ENCODE measurements around the gene GALNT18.

GALNT18 gene

DNA sequence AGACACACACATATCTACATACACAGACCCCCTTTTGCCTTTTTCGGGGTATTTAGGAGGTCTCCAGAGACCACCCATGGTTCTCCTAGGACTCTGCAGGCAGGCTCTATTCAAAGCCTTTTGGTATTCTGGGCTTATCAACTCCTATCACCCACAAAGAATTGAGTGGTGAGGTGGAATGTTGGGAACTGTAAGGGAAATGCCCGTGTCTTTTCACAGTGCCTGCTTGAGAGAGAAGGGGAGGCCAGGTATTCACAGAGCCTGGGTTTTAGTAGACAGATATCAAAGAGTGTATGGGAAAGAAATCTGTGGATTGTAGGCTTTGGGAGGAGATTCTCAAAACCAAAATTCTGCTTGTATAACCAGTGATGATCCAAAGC lies 224.8 kb downstream of the GALNT18 start:
- TF ChIP-seq, protein P1, sequence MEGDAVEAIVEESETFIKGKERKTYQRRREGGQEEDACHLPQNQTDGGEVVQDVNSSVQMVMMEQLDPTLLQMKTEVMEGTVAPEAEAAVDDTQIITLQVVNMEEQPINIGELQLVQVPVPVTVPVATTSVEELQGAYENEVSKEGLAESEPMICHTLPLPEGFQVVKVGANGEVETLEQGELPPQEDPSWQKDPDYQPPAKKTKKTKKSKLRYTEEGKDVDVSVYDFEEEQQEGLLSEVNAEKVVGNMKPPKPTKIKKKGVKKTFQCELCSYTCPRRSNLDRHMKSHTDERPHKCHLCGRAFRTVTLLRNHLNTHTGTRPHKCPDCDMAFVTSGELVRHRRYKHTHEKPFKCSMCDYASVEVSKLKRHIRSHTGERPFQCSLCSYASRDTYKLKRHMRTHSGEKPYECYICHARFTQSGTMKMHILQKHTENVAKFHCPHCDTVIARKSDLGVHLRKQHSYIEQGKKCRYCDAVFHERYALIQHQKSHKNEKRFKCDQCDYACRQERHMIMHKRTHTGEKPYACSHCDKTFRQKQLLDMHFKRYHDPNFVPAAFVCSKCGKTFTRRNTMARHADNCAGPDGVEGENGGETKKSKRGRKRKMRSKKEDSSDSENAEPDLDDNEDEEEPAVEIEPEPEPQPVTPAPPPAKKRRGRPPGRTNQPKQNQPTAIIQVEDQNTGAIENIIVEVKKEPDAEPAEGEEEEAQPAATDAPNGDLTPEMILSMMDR (conservative IDR thresholded peaks at IDR 0.05; ENCODE audit: low read depth, low read length): no peak
- H3K36me3 ChIP-seq (ENCODE audit: insufficient read depth): no peaks in the 10 kb centered on the region
- no peaks in the 10 kb centered on the region for H3K4me1 ChIP-seq (ENCODE audit: low read depth, poor library complexity, severe bottlenecking)
- no peak overlapping the region for H2AFZ ChIP-seq (ENCODE audit: low read depth)
- no peaks in the 10 kb centered on the region for H3K79me2 ChIP-seq (ENCODE audit: insufficient read depth, low read depth)
- no peaks in the 10 kb centered on the region for H3K27me3 ChIP-seq (ENCODE audit: insufficient read depth, low read depth)
- no peak overlapping the region for H3K4me3 ChIP-seq (IDR thresholded peaks at IDR 0.05; ENCODE audit: insufficient read depth, low read depth, low read length)
- no peak overlapping the region for H3K4me2 ChIP-seq
- no peaks in the 10 kb centered on the region for H4K20me1 ChIP-seq (ENCODE audit: insufficient read depth)
- no peak overlapping the region for H3K27ac ChIP-seq
- no peak overlapping the region for H3K9ac ChIP-seq

DNA sequence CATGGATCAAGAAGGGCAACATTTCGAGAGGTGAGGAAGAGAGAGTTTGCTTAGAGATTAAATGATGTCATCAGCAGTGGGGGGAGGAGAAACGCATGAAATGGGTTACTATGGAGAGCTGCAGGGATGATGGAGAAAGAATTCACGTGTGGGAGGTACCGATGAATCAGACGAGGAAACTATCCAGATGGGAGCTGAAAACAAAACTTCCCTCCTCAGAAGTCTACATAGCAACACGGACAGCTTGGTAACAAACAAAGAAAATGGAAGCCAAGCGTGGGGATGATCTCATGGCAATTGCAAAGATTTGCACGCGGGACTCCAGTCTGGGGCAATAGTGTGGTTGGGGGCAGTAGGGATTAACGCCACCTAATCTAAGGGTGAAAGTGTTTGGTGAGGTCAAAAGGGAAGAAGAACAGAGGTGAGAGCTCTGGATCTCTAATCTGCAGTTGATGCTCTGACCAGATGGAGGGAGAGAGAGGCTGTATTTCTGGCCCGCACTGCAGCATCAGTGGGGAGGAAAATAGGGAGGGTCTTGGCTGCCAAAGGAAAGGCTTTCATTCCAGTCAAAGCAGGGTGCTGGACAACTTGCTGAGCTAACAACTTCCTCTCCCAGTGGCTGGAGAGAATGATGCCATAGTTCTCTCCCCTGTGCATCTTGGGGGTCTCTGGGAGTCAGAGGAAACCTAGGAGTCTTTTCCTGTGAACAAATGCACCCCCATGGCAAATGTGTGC lies 225.3 kb downstream of the GALNT18 start:
- TF ChIP-seq, protein P1 (conservative IDR thresholded peaks at IDR 0.05; ENCODE audit: low read depth, low read length): no peak
- H3K27me3 ChIP-seq (ENCODE audit: insufficient read depth, low read depth): no peaks in the 10 kb centered on the region
- no peak overlapping the region for H3K4me3 ChIP-seq (IDR thresholded peaks at IDR 0.05; ENCODE audit: insufficient read depth, low read depth, low read length)
- no peaks in the 10 kb centered on the region for H3K36me3 ChIP-seq (ENCODE audit: insufficient read depth)
- H3K79me2 ChIP-seq (ENCODE audit: insufficient read depth, low read depth): no peaks in the 10 kb centered on the region
- no peak overlapping the region for H2AFZ ChIP-seq (ENCODE audit: low read depth)
- H3K9ac ChIP-seq: no peak overlapping the region
- H3K4me1 ChIP-seq (ENCODE audit: low read depth, poor library complexity, severe bottlenecking): no peaks in the 10 kb centered on the region
- H3K4me2 ChIP-seq: no peak overlapping the region
- H3K27ac ChIP-seq: no peak overlapping the region
- H4K20me1 ChIP-seq (ENCODE audit: insufficient read depth): no peaks in the 10 kb centered on the region

DNA sequence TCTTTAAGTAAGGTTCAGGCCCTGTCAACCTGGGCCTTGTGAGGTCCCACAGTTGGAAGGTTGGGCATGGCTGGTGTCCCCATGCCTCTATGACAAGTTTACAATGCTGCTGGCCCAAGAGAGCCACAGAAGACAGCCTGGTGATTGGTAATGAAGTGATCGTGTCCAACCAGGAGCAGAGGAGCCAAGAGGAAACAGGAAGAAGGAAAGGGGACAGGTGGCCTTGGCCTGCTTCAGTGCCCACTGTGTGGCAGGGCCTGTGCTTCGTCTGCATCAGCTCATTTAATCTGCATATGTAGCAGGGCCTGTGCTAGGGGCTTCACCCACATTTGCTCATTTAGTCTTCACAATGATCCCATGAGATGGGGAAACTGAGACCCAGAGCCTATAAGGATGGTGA lies 226.7 kb downstream of the GALNT18 start:
- Histone ChIP-seq H2AFZ (ENCODE audit: low read depth) (no peak overlapping the region), H3K36me3 (ENCODE audit: insufficient read depth) (no peaks in the 10 kb centered on the region), H4K20me1 (ENCODE audit: insufficient read depth) (no peaks in the 10 kb centered on the region), H3K79me2 (ENCODE audit: insufficient read depth, low read depth) (no peaks in the 10 kb centered on the region), H3K27ac (no peak overlapping the region), H3K4me1 (ENCODE audit: low read depth, poor library complexity, severe bottlenecking) (no peaks in the 10 kb centered on the region), H3K27me3 (ENCODE audit: insufficient read depth, low read depth) (no peaks in the 10 kb centered on the region), H3K9ac (no peak overlapping the region), H3K4me2 (no peak overlapping the region), H3K4me3 (IDR thresholded peaks at IDR 0.05; ENCODE audit: insufficient read depth, low read depth, low read length) (no peak overlapping the region)
- TF ChIP-seq, protein P1 (conservative IDR thresholded peaks at IDR 0.05; ENCODE audit: low read depth, low read length): no peak

DNA sequence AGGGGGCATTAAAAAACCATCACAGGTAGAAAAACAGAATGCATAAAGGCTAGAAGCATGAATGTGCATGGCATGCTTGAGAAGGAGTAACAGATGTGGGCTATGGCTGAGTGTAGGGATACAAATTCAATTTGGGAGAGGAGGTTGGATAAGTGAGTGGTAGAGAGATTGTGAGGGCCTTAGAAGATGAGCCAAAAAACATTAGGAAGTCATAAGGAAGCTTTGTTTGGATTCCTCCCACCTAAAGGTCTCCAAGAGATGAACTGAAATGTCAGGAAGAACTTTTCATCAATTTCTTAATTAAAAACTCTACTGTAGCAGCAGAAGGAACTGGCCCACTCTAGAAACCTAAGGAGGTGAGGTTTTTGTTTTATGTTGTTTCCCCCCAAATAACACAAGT lies 227.6 kb downstream of the GALNT18 start:
- H3K79me2 ChIP-seq (ENCODE audit: insufficient read depth, low read depth): no peaks in the 10 kb centered on the region
- H4K20me1 ChIP-seq (ENCODE audit: insufficient read depth): no peaks in the 10 kb centered on the region
- no peaks in the 10 kb centered on the region for H3K4me1 ChIP-seq (ENCODE audit: low read depth, poor library complexity, severe bottlenecking)
- no peak overlapping the region for H3K9ac ChIP-seq
- no peaks in the 10 kb centered on the region for H3K36me3 ChIP-seq (ENCODE audit: insufficient read depth)
- no peak overlapping the region for H2AFZ ChIP-seq (ENCODE audit: low read depth)
- H3K27ac ChIP-seq: no peak overlapping the region
- TF ChIP-seq, protein P1 (conservative IDR thresholded peaks at IDR 0.05; ENCODE audit: low read depth, low read length): no peak
- H3K27me3 ChIP-seq (ENCODE audit: insufficient read depth, low read depth): no peaks in the 10 kb centered on the region
- no peak overlapping the region for H3K4me3 ChIP-seq (IDR thresholded peaks at IDR 0.05; ENCODE audit: insufficient read depth, low read depth, low read length)
- no peak overlapping the region for H3K4me2 ChIP-seq

Measured in KMS-11 (cell line).